Measurements from ENCODE around the gene ECE1. TPM values are rescaled to one million over a fixed set of nuclear protein-coding genes. Genes with fewer than 3 reads are reported as not detected.

ECE1 gene
- total and polyA plus RNA-seq, 9 of the 15 experiments (the other 6 are each of a cell fraction or from before 2014, with no cell fraction given) = 0.56 to 34.8 (median 11.0) TPM

DNA sequence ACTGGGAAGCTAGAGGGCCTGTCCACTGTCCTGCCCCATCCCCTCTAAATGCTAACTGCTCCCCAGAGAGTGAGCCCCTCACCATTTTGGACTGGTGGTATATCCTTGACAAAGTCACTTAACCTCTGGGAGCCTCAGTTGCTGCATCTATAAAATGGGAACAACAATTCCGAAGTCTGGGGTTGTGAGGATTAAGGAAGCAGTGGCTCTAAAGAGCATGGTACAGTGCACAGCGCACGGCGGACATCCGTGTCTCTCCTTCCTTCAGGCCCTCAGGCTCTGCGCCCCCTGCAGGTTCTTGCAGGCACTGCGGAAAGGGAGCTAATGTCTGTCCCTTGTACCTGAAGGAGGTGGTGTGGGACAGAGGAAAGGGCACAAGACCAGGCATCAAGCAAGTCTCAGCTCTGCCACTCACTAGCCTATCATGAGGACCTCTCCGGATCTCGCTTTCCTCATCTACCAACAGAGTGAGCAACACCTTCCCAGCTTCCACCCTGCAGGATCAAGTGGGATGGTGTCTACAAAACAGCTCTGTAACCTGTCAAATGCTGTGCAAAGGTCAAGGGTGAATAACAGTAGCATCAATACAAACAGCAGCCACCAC, 20.1 kb downstream of the ECE1 start (continued):
- TF ChIP-seq, protein P1, sequence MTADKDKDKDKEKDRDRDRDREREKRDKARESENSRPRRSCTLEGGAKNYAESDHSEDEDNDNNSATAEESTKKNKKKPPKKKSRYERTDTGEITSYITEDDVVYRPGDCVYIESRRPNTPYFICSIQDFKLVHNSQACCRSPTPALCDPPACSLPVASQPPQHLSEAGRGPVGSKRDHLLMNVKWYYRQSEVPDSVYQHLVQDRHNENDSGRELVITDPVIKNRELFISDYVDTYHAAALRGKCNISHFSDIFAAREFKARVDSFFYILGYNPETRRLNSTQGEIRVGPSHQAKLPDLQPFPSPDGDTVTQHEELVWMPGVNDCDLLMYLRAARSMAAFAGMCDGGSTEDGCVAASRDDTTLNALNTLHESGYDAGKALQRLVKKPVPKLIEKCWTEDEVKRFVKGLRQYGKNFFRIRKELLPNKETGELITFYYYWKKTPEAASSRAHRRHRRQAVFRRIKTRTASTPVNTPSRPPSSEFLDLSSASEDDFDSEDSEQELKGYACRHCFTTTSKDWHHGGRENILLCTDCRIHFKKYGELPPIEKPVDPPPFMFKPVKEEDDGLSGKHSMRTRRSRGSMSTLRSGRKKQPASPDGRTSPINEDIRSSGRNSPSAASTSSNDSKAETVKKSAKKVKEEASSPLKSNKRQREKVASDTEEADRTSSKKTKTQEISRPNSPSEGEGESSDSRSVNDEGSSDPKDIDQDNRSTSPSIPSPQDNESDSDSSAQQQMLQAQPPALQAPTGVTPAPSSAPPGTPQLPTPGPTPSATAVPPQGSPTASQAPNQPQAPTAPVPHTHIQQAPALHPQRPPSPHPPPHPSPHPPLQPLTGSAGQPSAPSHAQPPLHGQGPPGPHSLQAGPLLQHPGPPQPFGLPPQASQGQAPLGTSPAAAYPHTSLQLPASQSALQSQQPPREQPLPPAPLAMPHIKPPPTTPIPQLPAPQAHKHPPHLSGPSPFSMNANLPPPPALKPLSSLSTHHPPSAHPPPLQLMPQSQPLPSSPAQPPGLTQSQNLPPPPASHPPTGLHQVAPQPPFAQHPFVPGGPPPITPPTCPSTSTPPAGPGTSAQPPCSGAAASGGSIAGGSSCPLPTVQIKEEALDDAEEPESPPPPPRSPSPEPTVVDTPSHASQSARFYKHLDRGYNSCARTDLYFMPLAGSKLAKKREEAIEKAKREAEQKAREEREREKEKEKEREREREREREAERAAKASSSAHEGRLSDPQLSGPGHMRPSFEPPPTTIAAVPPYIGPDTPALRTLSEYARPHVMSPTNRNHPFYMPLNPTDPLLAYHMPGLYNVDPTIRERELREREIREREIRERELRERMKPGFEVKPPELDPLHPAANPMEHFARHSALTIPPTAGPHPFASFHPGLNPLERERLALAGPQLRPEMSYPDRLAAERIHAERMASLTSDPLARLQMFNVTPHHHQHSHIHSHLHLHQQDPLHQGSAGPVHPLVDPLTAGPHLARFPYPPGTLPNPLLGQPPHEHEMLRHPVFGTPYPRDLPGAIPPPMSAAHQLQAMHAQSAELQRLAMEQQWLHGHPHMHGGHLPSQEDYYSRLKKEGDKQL (CRISPR knock-in tag; IDR thresholded peaks at IDR 0.05; ENCODE audit: borderline replicate concordance) = no peak
- TF ChIP-seq, protein P2, sequence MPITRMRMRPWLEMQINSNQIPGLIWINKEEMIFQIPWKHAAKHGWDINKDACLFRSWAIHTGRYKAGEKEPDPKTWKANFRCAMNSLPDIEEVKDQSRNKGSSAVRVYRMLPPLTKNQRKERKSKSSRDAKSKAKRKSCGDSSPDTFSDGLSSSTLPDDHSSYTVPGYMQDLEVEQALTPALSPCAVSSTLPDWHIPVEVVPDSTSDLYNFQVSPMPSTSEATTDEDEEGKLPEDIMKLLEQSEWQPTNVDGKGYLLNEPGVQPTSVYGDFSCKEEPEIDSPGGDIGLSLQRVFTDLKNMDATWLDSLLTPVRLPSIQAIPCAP (CRISPR knock-in tag; IDR thresholded peaks at IDR 0.05; ENCODE audit: borderline replicate concordance) = no peak
- TF ChIP-seq ARHGAP35 (IDR thresholded peaks at IDR 0.05; ENCODE audit: partially characterized antibody) (no peak), POLR3A (IDR thresholded peaks at IDR 0.05; ENCODE audit: borderline replicate concordance, extremely low read depth, insufficient read depth, insufficient read length) (no peak), ZNF507 (tag; conservative IDR thresholded peaks at IDR 0.05) (no peak), POLR2B (IDR thresholded peaks at IDR 0.05; ENCODE audit: low read depth, partially characterized antibody) (no peak), HLTF (IDR thresholded peaks at IDR 0.05) (0 out of 2 replicates have a peak, but pooled peaks have one; percentile 29), NRF1 (conservative IDR thresholded peaks at IDR 0.05 in 1 of 2, IDR thresholded peaks at IDR 0.05 in 1 of 2) (no peak; a peak in 1 of 4 replicates)
- TF ChIP-seq, protein P3, sequence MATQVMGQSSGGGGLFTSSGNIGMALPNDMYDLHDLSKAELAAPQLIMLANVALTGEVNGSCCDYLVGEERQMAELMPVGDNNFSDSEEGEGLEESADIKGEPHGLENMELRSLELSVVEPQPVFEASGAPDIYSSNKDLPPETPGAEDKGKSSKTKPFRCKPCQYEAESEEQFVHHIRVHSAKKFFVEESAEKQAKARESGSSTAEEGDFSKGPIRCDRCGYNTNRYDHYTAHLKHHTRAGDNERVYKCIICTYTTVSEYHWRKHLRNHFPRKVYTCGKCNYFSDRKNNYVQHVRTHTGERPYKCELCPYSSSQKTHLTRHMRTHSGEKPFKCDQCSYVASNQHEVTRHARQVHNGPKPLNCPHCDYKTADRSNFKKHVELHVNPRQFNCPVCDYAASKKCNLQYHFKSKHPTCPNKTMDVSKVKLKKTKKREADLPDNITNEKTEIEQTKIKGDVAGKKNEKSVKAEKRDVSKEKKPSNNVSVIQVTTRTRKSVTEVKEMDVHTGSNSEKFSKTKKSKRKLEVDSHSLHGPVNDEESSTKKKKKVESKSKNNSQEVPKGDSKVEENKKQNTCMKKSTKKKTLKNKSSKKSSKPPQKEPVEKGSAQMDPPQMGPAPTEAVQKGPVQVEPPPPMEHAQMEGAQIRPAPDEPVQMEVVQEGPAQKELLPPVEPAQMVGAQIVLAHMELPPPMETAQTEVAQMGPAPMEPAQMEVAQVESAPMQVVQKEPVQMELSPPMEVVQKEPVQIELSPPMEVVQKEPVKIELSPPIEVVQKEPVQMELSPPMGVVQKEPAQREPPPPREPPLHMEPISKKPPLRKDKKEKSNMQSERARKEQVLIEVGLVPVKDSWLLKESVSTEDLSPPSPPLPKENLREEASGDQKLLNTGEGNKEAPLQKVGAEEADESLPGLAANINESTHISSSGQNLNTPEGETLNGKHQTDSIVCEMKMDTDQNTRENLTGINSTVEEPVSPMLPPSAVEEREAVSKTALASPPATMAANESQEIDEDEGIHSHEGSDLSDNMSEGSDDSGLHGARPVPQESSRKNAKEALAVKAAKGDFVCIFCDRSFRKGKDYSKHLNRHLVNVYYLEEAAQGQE (IDR thresholded peaks at IDR 0.05; ENCODE audit: borderline replicate concordance) = peak; percentile 72
- TF ChIP-seq, protein P3 (CRISPR knock-in tag; IDR thresholded peaks at IDR 0.05; ENCODE audit: low read depth) = no peak
